Chondrocyte (in vitro differentiated cells): ENCODE results near the gene USH2A. TPM values are rescaled to one million over a fixed set of nuclear protein-coding genes. Genes with fewer than 3 reads are reported as not detected.
A peak's percentile ranks its signal among the peaks of the same experiment; 100 is the strongest.

Experiments
- DNase-seq: peaks from one replicate; pipeline ENCODE4 v3.0.0; 2021; ENCODE audit warnings: mixed read lengths, low spot score
- H3K27ac Mint-ChIP-seq: one replicate; pipeline ENCODE4 v1.8.0; 2021; ENCODE audit warnings: mild to moderate bottlenecking, moderate library complexity, mixed read lengths; ENCODE audit not compliant: unreplicated experiment
- H3K27me3 Mint-ChIP-seq: 2 replicates; pipeline ENCODE4 v1.8.0; 2021; ENCODE audit warnings: low read depth, mixed read lengths
- H3K36me3 Mint-ChIP-seq: 2 replicates; pipeline ENCODE4 v1.8.0; 2021; ENCODE audit warnings: low read depth, mixed read lengths
- H3K4me1 Mint-ChIP-seq: 2 replicates; pipeline ENCODE4 v1.8.0; 2021; ENCODE audit warnings: low read depth, mild to moderate bottlenecking, mixed read lengths
- H3K4me3 Mint-ChIP-seq: one replicate; pipeline ENCODE4 v1.8.0; 2021; ENCODE audit warnings: mild to moderate bottlenecking, moderate library complexity, mixed read lengths; ENCODE audit not compliant: unreplicated experiment
- H3K9me3 Mint-ChIP-seq: 2 replicates; pipeline ENCODE4 v1.8.0; 2021; ENCODE audit warnings: low read depth, mixed read lengths
- total RNA-seq: library from RNA; stranded (reverse); gene quantifications from 3 replicates; pipeline ENCODE4 v1.2.1, GENCODE V29; 2021
- TF ChIP-seq, protein P1 (sequence below): fragments of 200-600 bp; sonication (generic); IDR thresholded peaks from 2 replicates; pipeline ENCODE4 v1.5.0; 2021; ENCODE audit warnings: antibody characterized with exemption, mild to moderate bottlenecking, moderate library complexity

The USH2A gene
- total RNA-seq, 1 donor from 2014 or later, result not detected

DNA sequence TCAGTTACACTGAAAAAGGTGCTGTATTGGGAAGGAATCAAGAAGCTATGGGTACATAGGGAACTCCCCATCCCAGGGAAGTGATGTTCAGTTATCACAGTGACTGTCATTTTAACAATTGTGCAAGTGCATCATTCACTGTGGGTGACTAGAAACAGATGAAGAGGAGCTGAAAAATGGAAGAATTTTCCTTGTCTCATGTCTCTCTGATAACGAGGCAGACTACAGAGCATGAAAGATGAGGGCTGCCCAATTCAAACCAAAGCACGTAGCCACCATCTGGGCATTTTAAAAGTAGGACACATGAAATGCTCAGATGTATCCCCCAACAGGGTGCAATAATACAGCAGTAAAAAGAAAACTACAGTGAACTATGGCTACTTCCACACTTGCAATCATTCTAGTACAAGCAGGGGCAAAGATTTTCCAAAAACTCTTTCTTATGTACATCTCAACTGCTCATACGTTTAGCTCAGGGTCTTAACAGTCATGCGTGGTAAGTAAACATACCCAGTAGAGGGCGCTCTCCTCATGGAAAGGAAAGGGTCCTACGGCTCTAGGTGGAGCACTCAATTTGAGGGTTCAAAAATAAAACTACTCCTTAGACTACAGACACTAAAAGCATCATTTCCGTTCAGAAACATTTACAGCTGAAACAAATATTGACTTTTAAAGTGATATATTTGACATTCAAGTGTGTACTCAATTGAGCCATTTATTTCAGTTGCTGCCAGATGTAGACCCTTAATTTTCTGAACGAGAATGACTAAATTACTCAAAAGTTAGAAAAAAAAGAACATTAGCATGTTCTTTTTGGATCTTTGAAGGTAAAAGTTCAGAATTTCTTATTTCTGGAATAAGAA, 713.0 kb downstream of the USH2A start:
- TF ChIP-seq, protein P1, sequence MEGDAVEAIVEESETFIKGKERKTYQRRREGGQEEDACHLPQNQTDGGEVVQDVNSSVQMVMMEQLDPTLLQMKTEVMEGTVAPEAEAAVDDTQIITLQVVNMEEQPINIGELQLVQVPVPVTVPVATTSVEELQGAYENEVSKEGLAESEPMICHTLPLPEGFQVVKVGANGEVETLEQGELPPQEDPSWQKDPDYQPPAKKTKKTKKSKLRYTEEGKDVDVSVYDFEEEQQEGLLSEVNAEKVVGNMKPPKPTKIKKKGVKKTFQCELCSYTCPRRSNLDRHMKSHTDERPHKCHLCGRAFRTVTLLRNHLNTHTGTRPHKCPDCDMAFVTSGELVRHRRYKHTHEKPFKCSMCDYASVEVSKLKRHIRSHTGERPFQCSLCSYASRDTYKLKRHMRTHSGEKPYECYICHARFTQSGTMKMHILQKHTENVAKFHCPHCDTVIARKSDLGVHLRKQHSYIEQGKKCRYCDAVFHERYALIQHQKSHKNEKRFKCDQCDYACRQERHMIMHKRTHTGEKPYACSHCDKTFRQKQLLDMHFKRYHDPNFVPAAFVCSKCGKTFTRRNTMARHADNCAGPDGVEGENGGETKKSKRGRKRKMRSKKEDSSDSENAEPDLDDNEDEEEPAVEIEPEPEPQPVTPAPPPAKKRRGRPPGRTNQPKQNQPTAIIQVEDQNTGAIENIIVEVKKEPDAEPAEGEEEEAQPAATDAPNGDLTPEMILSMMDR, result peak; percentile 73
- Mint-ChIP-seq H3K4me3 (no peak overlapping the region), H3K36me3 (no peaks in the 10 kb centered on the region), H3K27ac (no peak overlapping the region), H3K27me3 (peaks cover 15% of the 10 kb centered on the region), H3K4me1 (no peaks in the 10 kb centered on the region), H3K9me3 (no peaks in the 10 kb centered on the region)
- DNase-seq, result no peak

- peaks cover 7% of the 10 kb centered on the region for H3K27me3 Mint-ChIP-seq
- H3K36me3 Mint-ChIP-seq, result no peaks in the 10 kb centered on the region
- H3K4me1 Mint-ChIP-seq, result no peaks in the 10 kb centered on the region
- H3K9me3 Mint-ChIP-seq, result peaks cover 13% of the 10 kb centered on the region
- no peak overlapping the region for H3K27ac Mint-ChIP-seq
- DNase-seq, result no peak
- TF ChIP-seq, protein P1, result no peak
- H3K4me3 Mint-ChIP-seq, result no peak overlapping the region
Measured at GRCh38 chr1:215704089-215704860, 719.0 kb downstream of the USH2A start.

DNA sequence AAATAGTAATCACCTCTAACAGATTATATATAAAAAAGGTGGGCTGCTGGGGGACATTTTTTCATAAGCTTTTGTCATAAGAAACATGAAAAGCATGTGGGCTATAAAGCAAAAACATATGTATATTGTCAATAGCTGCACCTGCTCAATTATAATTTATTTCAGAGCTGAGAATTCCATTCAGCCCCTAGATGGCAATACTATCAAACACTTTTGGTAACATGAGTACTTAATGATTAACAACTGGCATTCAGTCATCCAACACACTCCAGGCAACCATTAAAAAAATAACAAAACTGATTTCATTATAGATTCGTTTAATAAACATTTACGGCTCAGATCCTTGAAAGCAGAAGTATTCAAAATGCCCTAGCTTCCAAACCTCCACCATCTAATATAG, 741.0 kb downstream of the USH2A start:
- no peaks in the 10 kb centered on the region for H3K36me3 Mint-ChIP-seq
- no peak overlapping the region for H3K27ac Mint-ChIP-seq
- no peaks in the 10 kb centered on the region for H3K9me3 Mint-ChIP-seq
- TF ChIP-seq, protein P1, result peak; percentile 60
- H3K4me1 Mint-ChIP-seq, result no peaks in the 10 kb centered on the region
- DNase-seq, result no peak
- H3K27me3 Mint-ChIP-seq, result peaks cover 8% of the 10 kb centered on the region
- H3K4me3 Mint-ChIP-seq, result no peak overlapping the region

GRCh38 chr1:215681041-215681440, 742.2 kb downstream of the USH2A start:
- H3K27ac Mint-ChIP-seq, result no peak overlapping the region
- H3K27me3 Mint-ChIP-seq, result peaks cover 4% of the 10 kb centered on the region
- H3K36me3 Mint-ChIP-seq, result no peaks in the 10 kb centered on the region
- no peak overlapping the region for H3K4me3 Mint-ChIP-seq
- no peaks in the 10 kb centered on the region for H3K9me3 Mint-ChIP-seq
- H3K4me1 Mint-ChIP-seq, result no peaks in the 10 kb centered on the region
- TF ChIP-seq, protein P1, result no peak
- no peak for DNase-seq

- no peak overlapping the region for H3K4me3 Mint-ChIP-seq
- no peaks in the 10 kb centered on the region for H3K36me3 Mint-ChIP-seq
- no peak for DNase-seq
- TF ChIP-seq, protein P1, result no peak
- H3K9me3 Mint-ChIP-seq, result no peaks in the 10 kb centered on the region
- H3K27ac Mint-ChIP-seq, result no peak overlapping the region
- H3K4me1 Mint-ChIP-seq, result no peaks in the 10 kb centered on the region
- H3K27me3 Mint-ChIP-seq, result peaks cover 4% of the 10 kb centered on the region
Measured at GRCh38 chr1:215679231-215679630, 744.0 kb downstream of the USH2A start.
